Astrocyte (in vitro differentiated cells and primary cell): ENCODE results near the gene CAMK1G. TPM values are rescaled to one million over a fixed set of nuclear protein-coding genes. Genes with fewer than 3 reads are reported as not detected.

ENCODE experiments used
- DNase-seq: peaks from one replicate; pipeline ENCODE4 v3.0.0-alpha.2; 2010; ENCODE audit warnings: low read depth
- FAIRE-seq: peaks from 2 replicates; lab custom pipeline; 2011; peaks lifted over from hg19 to GRCh38; lab: Jason Lieb, UNC
- H2AFZ ChIP-seq: 2 replicates; pipeline ENCODE4 v1.6.0; 2012; ENCODE audit warnings: low read depth, low read length, inconsistent platforms
- H3K27ac ChIP-seq: 2 replicates; pipeline ENCODE4 v1.5.1; 2011; ENCODE audit warnings: low read depth, low read length, inconsistent platforms
- H3K27me3 ChIP-seq: 2 replicates; pipeline ENCODE4 v1.6.0; 2011; ENCODE audit warnings: low read length, inconsistent platforms; ENCODE audit not compliant: insufficient read depth
- H3K36me3 ChIP-seq: 2 replicates; pipeline ENCODE4 v1.5.1; 2011; ENCODE audit warnings: low read length, inconsistent platforms; ENCODE audit not compliant: insufficient read depth
- H3K4me1 ChIP-seq: 2 replicates; pipeline ENCODE4 v1.5.1; 2011; ENCODE audit warnings: low read length, inconsistent platforms; ENCODE audit not compliant: insufficient read depth
- H3K4me2 ChIP-seq: 2 replicates; pipeline ENCODE4 v1.6.0; 2012; ENCODE audit warnings: low read length, inconsistent platforms
- H3K4me3 ChIP-seq: 2 replicates; pipeline ENCODE4 v1.5.1; 2011; ENCODE audit warnings: low read depth, mild to moderate bottlenecking, low read length, inconsistent platforms; ENCODE audit not compliant: insufficient read depth
- H3K79me2 ChIP-seq: 2 replicates; pipeline ENCODE4 v1.6.0; 2012; ENCODE audit warnings: mild to moderate bottlenecking, low read length, inconsistent platforms; ENCODE audit not compliant: insufficient read depth
- H3K9ac ChIP-seq: 2 replicates; pipeline ENCODE4 v1.6.0; 2012; ENCODE audit warnings: mild to moderate bottlenecking, low read length, inconsistent platforms
- H3K9me3 ChIP-seq: 2 replicates; pipeline ENCODE4 v1.5.1; 2012; ENCODE audit warnings: low read depth, mild to moderate bottlenecking, low read length, inconsistent platforms; ENCODE audit not compliant: insufficient read depth
- H4K20me1 ChIP-seq: 2 replicates; pipeline ENCODE4 v1.6.0; 2012; ENCODE audit warnings: low read length, inconsistent platforms; ENCODE audit not compliant: insufficient read depth
- H3K27ac Mint-ChIP-seq: one replicate; pipeline ENCODE4 v1.8.0; 2021; ENCODE audit warnings: mild to moderate bottlenecking, mixed read lengths; ENCODE audit not compliant: unreplicated experiment
- H3K27me3 Mint-ChIP-seq: one replicate; pipeline ENCODE4 v1.8.0; 2021; ENCODE audit warnings: low read depth, mixed read lengths; ENCODE audit not compliant: unreplicated experiment
- H3K36me3 Mint-ChIP-seq: one replicate; pipeline ENCODE4 v1.8.0; 2021; ENCODE audit warnings: low read depth, mixed read lengths; ENCODE audit not compliant: unreplicated experiment
- H3K4me1 Mint-ChIP-seq: one replicate; pipeline ENCODE4 v1.8.0; 2021; ENCODE audit warnings: low read depth, mixed read lengths; ENCODE audit not compliant: unreplicated experiment
- H3K4me3 Mint-ChIP-seq: one replicate; pipeline ENCODE4 v1.8.0; 2021; ENCODE audit warnings: mild to moderate bottlenecking, moderate library complexity, mixed read lengths; ENCODE audit not compliant: unreplicated experiment
- H3K9me3 Mint-ChIP-seq: one replicate; pipeline ENCODE4 v1.8.0; 2021; ENCODE audit warnings: mild to moderate bottlenecking, mixed read lengths; ENCODE audit not compliant: unreplicated experiment
- EZH2 ChIP-seq: IDR thresholded peaks from 2 replicates; pipeline ENCODE4 v1.6.1; 2012; ENCODE audit warnings: mild to moderate bottlenecking, low read length, inconsistent platforms; ENCODE audit not compliant: insufficient read depth
- total RNA-seq: library from RNA; stranded (reverse); gene quantifications from 2 replicates; pipeline ENCODE4 v1.2.1, GENCODE V29; 2021
- TF ChIP-seq, protein P1 (sequence below): IDR thresholded peaks from 2 replicates; pipeline ENCODE4 v1.5.1; 2011; ENCODE audit warnings: low read depth, mild to moderate bottlenecking, inconsistent platforms, low read length, moderate library complexity; ENCODE audit not compliant: insufficient read depth

CAMK1G gene
- total RNA-seq, 1 donor from 2014 or later = 0.45 TPM

- no peaks in the 10 kb centered on the region for H3K36me3 Mint-ChIP-seq
- Histone ChIP-seq H3K79me2 (no peaks in the 10 kb centered on the region), H4K20me1 (no peaks in the 10 kb centered on the region), H3K4me1 (no peaks in the 10 kb centered on the region), H3K9me3 (no peaks in the 10 kb centered on the region), H3K4me3 (no peak overlapping the region), H3K4me2 (no peak overlapping the region), H2AFZ (no peak overlapping the region), H3K27ac (no peak overlapping the region), H3K9ac (no peak overlapping the region), H3K27me3 (no peaks in the 10 kb centered on the region), H3K36me3 (no peaks in the 10 kb centered on the region)
- H3K27me3 Mint-ChIP-seq = peaks cover 39% of the 10 kb centered on the region
- H3K27ac Mint-ChIP-seq = no peak overlapping the region
- TF ChIP-seq, protein P1, sequence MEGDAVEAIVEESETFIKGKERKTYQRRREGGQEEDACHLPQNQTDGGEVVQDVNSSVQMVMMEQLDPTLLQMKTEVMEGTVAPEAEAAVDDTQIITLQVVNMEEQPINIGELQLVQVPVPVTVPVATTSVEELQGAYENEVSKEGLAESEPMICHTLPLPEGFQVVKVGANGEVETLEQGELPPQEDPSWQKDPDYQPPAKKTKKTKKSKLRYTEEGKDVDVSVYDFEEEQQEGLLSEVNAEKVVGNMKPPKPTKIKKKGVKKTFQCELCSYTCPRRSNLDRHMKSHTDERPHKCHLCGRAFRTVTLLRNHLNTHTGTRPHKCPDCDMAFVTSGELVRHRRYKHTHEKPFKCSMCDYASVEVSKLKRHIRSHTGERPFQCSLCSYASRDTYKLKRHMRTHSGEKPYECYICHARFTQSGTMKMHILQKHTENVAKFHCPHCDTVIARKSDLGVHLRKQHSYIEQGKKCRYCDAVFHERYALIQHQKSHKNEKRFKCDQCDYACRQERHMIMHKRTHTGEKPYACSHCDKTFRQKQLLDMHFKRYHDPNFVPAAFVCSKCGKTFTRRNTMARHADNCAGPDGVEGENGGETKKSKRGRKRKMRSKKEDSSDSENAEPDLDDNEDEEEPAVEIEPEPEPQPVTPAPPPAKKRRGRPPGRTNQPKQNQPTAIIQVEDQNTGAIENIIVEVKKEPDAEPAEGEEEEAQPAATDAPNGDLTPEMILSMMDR = no peak
- TF ChIP-seq EZH2 = no peak
- peaks cover 2% of the 10 kb centered on the region for H3K4me1 Mint-ChIP-seq
- H3K4me3 Mint-ChIP-seq = no peak overlapping the region
- DNase-seq (no peak), FAIRE-seq (no peak)
- H3K9me3 Mint-ChIP-seq = peaks cover under 1% of the 10 kb centered on the region
These were observed 10.9 kb downstream of the CAMK1G start for GRCh38 chr1:209594440-209594839.

DNA sequence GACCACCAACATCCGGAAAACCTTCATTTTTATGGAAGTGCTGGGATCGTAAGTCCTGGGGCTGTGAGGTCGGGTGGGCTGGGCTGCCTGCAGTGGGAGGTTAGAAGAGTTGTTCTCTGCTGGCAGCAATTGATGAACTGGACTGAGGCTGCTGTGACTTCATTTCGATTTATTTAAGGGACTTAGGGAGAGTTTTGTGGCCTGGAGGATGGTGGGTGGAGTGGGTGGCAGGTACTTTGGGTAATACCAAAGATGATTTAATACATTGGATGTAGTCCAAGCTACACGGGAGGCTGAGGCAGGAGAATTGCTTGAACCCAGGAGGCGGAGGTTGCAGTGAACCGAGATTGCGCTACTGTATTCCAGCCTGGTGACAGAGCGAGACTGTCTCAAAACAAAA lies 11.5 kb downstream of the CAMK1G start:
- Mint-ChIP-seq H3K27me3 (peaks cover 38% of the 10 kb centered on the region), H3K9me3 (no peaks in the 10 kb centered on the region), H3K4me3 (no peak overlapping the region), H3K4me1 (no peaks in the 10 kb centered on the region), H3K36me3 (no peaks in the 10 kb centered on the region), H3K27ac (no peak overlapping the region)
- no peaks in the 10 kb centered on the region for H3K36me3 ChIP-seq
- no peaks in the 10 kb centered on the region for H3K4me1 ChIP-seq
- H3K9me3 ChIP-seq = no peaks in the 10 kb centered on the region
- DNase-seq (no peak), FAIRE-seq (no peak)
- no peaks in the 10 kb centered on the region for H3K79me2 ChIP-seq
- no peak for TF ChIP-seq EZH2
- TF ChIP-seq, protein P1 = no peak
- H3K4me2 ChIP-seq = no peak overlapping the region
- no peak overlapping the region for H3K9ac ChIP-seq
- no peak overlapping the region for H3K4me3 ChIP-seq
- H4K20me1 ChIP-seq = no peaks in the 10 kb centered on the region
- no peak overlapping the region for H2AFZ ChIP-seq
- no peak overlapping the region for H3K27ac ChIP-seq
- H3K27me3 ChIP-seq = no peaks in the 10 kb centered on the region

GRCh38 chr1:209595599-209596285 lies 12.2 kb downstream of the CAMK1G start:
- Histone ChIP-seq H3K4me3 (no peak overlapping the region), H3K27me3 (no peaks in the 10 kb centered on the region), H3K36me3 (no peaks in the 10 kb centered on the region), H3K9ac (no peak overlapping the region), H3K79me2 (no peaks in the 10 kb centered on the region), H2AFZ (no peak overlapping the region), H3K4me1 (no peaks in the 10 kb centered on the region), H3K27ac (no peak overlapping the region), H4K20me1 (no peaks in the 10 kb centered on the region), H3K9me3 (no peaks in the 10 kb centered on the region), H3K4me2 (no peak overlapping the region)
- no peak for DNase-seq
- no peaks in the 10 kb centered on the region for H3K9me3 Mint-ChIP-seq
- no peaks in the 10 kb centered on the region for H3K4me1 Mint-ChIP-seq
- H3K36me3 Mint-ChIP-seq = no peaks in the 10 kb centered on the region
- H3K27me3 Mint-ChIP-seq = peaks cover 34% of the 10 kb centered on the region
- FAIRE-seq = no peak
- H3K27ac Mint-ChIP-seq = no peak overlapping the region
- H3K4me3 Mint-ChIP-seq = no peak overlapping the region
- TF ChIP-seq, protein P1 = no peak
- no peak for TF ChIP-seq EZH2
